Measurements from ENCODE around the gene ANKS3.

The ANKS3 gene

GRCh38 chr16:4768549-4769305 is 34.7 kb upstream of the ANKS3 start:
- POLR2A ChIA-PET, result interaction anchor here (0.5 to 3.9 kb wide), 14 partner anchors 8 to 1727 kb away, joined by 3 to 43 read pairs (median 4); partner anchors contain the start of genes ANKS3, DNAAF8, GLYR1 and NUDT16L1
- peaks cover 0 to 16% of the 10 kb centered on the region in 2 experiments; a peak in 2 of 3 replicates for H3K36me3 ChIP-seq (ENCODE audit: control insufficient read depth in 2 of 2, insufficient read depth in 1 of 2, low read length in 2 of 2)
- peak overlapping the region; percentile 45 for H3K4me3 ChIP-seq (ENCODE audit: low read depth, low read length)
- peak overlapping the region; percentile 46 for H3K27ac ChIP-seq (ENCODE audit: extremely low read depth, low read depth, low read length)
- H3K4me1 ChIP-seq (ENCODE audit: control insufficient read depth, insufficient read depth, low read length), result no peaks in the 10 kb centered on the region; the same call in 1 of the 2 replicates
- CTCF ChIA-PET, result interaction anchor here (0.5 kb wide), 1 partner anchor 11 kb away, joined by 6 read pairs; no protein-coding TSS in a partner anchor
- H3K9me3 ChIP-seq (ENCODE audit: control insufficient read depth, insufficient read depth, low read depth, low read length), result no peaks in the 10 kb centered on the region
- TF ChIP-seq ZNF335 (tag by site-specific recombination; conservative IDR thresholded peaks at IDR 0.05) (peak; percentile 86), FEZF1 (tag by site-specific recombination; IDR thresholded peaks at IDR 0.05) (no peak), ZNF341 (tag by site-specific recombination; IDR thresholded peaks at IDR 0.05; ENCODE audit: low read depth) (no peak), PRDM2 (tag by site-specific recombination; IDR thresholded peaks at IDR 0.05; ENCODE audit: borderline replicate concordance) (no peak), ZNF157 (tag by site-specific recombination; IDR thresholded peaks at IDR 0.05) (no peak), ZBTB20 (tag by site-specific recombination; IDR thresholded peaks at IDR 0.05) (peak; percentile 100), GLIS2 (tag by site-specific recombination; IDR thresholded peaks at IDR 0.05) (peak; percentile 76), ZNF707 (tag by site-specific recombination; IDR thresholded peaks at IDR 0.05) (no peak), ZBTB6 (tag by site-specific recombination; IDR thresholded peaks at IDR 0.05) (no peak), PRDM6 (tag by site-specific recombination; IDR thresholded peaks at IDR 0.05) (no peak), ZNF19 (tag by site-specific recombination; IDR thresholded peaks at IDR 0.05; ENCODE audit: low read depth) (no peak), ZBTB11 (tag by site-specific recombination; conservative IDR thresholded peaks at IDR 0.05; ENCODE audit: low read depth) (peak; percentile 97), ZIC2 (tag by site-specific recombination; IDR thresholded peaks at IDR 0.05) (peak; percentile 51), ZNF629 (tag by site-specific recombination; IDR thresholded peaks at IDR 0.05) (0 out of 2 replicates have a peak, but pooled peaks have one; percentile 36), ZNF324 (tag by site-specific recombination; IDR thresholded peaks at IDR 0.05) (peak; percentile 35; the same call in 1 of the 2 replicates), ZSCAN18 (tag by site-specific recombination; IDR thresholded peaks at IDR 0.05) (no peak), ZNF510 (tag by site-specific recombination; IDR thresholded peaks at IDR 0.05; ENCODE audit: insufficient replicate concordance) (no peak), KLF8 (tag by site-specific recombination; IDR thresholded peaks at IDR 0.05) (0 out of 2 replicates have a peak, but pooled peaks have one; percentile 31), ZBTB26 (tag by site-specific recombination; optimal IDR thresholded peaks at IDR 0.05) (peak; percentile 70)
